Mucosa of rectum (tissue), 2 donors: ENCODE measurements around the gene MRPS25.
"Not testable (repeated sequence)": the region's sequence is repeated elsewhere in the genome, so short reads cannot be mapped to it uniquely, and the experiment has no call there.

Experiments
- H3K27ac ChIP-seq, 2 donors: one replicate each; pipeline ENCODE4 v1.7.0; 2013; ENCODE audit warnings: inconsistent platforms in 2 of 2, low read depth in 2 of 2, low read length in 2 of 2
- H3K27me3 ChIP-seq, 2 donors: one replicate each; pipeline ENCODE4 v1.7.0; 2013; ENCODE audit warnings: low read length in 2 of 2; ENCODE audit not compliant: control insufficient read depth in 2 of 2, insufficient read depth in 2 of 2
- H3K36me3 ChIP-seq, 2 donors: one replicate each; pipeline ENCODE4 v1.7.0; 2013; ENCODE audit warnings: low read length in 2 of 2; ENCODE audit not compliant: control insufficient read depth in 2 of 2, insufficient read depth in 2 of 2
- H3K4me1 ChIP-seq, 2 donors: one replicate each; pipeline ENCODE4 v1.7.0; 2013; ENCODE audit warnings: low read length in 2 of 2, mild to moderate bottlenecking in 1 of 2; ENCODE audit not compliant: control insufficient read depth in 2 of 2, insufficient read depth in 2 of 2
- H3K4me3 ChIP-seq, 2 donors: one replicate each; pipeline ENCODE4 v1.7.0; 2013; ENCODE audit warnings: low read length in 2 of 2
- H3K9ac ChIP-seq, 2 donors: one replicate each; pipeline ENCODE4 v1.7.0; 2013; ENCODE audit warnings: low read length in 2 of 2, low read depth in 1 of 2, mild to moderate bottlenecking in 1 of 2
- H3K9me3 ChIP-seq, 2 donors: one replicate each; pipeline ENCODE4 v1.7.0; 2013; ENCODE audit warnings: low read length in 2 of 2; ENCODE audit not compliant: control insufficient read depth in 2 of 2
- donor health status: healthy.
- donor health status: Normal muscosa, but diverticular disease.

Gene MRPS25

DNA sequence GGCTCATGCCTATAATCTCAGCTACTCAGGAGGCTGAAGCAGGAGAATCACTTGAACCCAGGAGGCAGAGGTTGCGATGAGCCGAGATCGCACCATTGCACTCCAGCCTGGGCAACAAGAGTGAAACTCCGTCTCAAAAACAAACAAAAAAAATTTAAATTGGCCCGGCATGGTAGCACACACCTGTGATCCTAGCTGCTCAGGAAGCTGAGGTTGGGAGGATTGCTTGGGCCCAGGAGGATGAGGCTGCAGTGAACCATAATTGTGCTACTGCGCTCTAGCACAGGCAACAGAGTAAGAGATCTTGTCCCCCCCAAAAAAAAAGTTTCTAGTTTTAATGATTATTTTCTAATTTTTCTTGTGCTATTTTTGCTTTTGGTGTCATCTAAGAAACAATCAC, 65.9 kb downstream of the MRPS25 start:
- not testable (repeated sequence) for H3K9ac ChIP-seq, H3K36me3 ChIP-seq

More for the DNA sequence above, 65.9 kb downstream of the MRPS25 start:
- not testable (repeated sequence) for H3K4me1 ChIP-seq, H3K27me3 ChIP-seq, H3K9me3 ChIP-seq, H3K27ac ChIP-seq, H3K4me3 ChIP-seq
